CD4-positive, alpha-beta T cell treated with Interleukin-17A for 4 hours (primary cell): ENCODE data around the gene PTCH2.
A peak's percentile ranks its signal among the peaks of the same experiment; 100 is the strongest.
"Not testable (repeated sequence)": the region's sequence is repeated elsewhere in the genome, so short reads cannot be mapped to it uniquely, and the experiment has no call there.

Source experiments
- DNase-seq: peaks from one replicate; pipeline ENCODE4 v3.0.0-alpha.2; 2020; ENCODE audit warnings: mixed read lengths

The PTCH2 gene

DNA sequence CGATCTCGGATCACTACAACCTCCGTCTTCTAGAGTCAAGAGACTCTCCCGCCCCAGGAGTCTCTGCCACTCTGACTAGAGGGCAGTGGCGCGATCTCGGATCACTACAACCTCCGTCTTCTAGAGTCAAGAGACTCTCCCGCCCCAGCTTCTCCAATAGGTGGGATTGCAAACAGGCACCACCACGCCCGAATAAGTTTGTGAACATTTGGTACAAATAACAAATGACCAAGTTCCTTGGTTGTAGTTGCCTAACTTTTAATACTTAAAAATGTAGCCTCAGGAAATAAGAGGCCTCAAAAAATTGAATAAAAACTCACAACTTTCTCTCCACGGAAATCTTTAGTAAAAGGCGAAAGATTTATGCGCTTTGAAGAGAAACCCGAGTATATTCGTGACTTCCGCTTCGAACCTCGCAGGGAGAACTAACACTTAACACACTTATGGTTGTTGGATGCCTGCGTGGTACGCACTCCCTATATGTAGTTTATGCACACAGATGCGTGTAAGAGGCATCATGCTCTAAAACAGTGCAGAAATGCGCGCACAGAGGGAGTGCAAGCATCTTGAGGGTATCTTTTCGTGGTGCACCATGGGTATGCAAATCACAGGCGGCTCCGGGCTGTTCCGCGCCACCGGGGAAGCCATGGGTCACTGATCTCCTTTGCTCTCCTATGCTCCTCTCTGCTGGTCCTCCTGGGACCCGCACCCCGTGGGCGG is 23.3 kb downstream of the PTCH2 start:
- DNase-seq: peak; percentile 82

DNA sequence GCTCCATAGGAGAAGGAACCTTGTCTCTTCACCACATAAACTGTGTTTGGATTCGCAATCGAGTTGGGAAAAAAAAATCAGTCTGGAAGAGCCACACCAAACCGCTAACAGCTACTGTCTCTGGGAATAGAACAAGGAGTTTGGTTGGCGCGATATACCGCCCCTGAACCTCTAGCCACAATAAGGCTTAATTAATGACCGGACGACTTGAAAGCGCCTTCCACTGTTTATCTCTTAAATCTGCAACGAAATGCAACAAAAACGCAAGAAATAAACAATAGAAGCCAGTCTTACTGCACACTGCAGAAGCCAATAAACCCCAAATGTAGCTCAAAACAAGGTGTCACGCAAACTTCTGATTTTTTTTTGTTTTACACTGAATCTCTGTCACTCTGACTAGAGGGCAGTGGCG is 23.9 kb downstream of the PTCH2 start:
- peak; percentile 17 for DNase-seq

DNA sequence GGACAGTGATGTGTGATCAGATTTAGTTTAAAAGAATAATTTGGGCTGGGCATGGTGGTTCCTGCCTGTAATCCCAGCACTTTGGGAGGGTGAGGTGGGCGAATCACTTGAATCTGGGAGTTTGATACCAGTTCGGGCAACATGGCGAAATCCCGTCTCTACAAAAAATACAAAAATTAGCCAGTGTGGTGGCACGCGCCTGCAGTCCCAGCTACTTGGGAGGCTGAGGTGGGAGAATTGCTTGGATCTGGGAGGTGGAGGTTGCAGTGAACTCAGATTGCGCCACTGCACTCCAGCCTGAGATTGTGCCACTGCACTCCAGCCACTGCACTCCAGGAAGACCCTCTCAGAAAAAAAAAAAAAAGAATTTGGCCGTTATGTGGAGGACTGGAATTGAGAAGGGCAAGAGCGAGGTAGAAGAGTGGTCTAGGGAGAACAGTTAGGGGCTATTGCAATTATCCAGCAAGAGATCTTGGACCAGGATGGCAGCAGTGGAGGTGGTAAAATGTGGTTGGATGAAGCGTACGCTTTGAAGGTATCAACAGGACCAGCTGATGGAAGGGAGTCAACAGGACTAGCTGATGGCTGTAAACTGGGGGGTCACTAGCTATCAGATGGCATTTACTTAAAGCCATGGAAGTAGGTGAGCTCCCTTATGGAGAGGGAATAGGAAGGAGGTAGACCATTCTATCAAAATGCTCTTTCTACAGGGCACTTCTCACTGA is 25.1 kb downstream of the PTCH2 start:
- DNase-seq: no peak

DNA sequence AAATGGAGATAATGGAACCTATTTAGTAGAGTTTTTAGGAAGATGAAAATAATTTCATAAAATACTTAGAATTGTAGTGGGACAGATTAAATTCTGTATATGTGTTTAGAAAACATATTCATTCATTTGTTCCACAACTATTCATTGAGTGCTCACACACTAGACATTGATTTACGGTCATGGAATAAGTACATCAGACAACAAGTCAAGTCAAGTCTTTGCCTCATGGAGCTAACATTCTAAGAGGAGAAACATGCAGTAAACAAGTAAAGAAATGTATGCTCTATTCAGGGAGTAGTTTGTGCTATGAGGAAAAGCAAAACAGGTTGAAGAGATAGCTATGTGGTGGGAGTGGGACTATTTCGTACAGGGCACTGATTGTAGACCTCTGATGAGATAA is 25.7 kb downstream of the PTCH2 start:
- no peak for DNase-seq

DNA sequence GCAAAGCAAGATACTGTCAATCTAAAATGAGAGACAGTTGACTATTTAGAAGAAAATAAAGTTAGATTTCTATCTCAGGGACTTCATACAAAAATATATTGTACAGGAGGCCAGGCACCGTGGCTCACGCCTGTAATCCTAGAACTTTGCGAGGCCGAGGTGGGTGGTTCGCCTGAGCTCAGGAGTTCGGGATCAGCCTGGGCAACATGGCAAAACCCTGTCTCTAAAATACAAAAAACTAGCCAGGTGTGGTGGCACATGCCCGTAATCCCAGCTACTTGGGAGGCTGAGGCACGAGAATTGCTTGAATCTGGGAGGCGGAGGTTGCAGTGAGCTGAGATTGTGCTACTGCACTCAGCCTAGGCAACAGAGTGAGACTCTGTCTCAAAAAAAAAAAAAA is 27.1 kb downstream of the PTCH2 start:
- not testable (repeated sequence) for DNase-seq

DNA sequence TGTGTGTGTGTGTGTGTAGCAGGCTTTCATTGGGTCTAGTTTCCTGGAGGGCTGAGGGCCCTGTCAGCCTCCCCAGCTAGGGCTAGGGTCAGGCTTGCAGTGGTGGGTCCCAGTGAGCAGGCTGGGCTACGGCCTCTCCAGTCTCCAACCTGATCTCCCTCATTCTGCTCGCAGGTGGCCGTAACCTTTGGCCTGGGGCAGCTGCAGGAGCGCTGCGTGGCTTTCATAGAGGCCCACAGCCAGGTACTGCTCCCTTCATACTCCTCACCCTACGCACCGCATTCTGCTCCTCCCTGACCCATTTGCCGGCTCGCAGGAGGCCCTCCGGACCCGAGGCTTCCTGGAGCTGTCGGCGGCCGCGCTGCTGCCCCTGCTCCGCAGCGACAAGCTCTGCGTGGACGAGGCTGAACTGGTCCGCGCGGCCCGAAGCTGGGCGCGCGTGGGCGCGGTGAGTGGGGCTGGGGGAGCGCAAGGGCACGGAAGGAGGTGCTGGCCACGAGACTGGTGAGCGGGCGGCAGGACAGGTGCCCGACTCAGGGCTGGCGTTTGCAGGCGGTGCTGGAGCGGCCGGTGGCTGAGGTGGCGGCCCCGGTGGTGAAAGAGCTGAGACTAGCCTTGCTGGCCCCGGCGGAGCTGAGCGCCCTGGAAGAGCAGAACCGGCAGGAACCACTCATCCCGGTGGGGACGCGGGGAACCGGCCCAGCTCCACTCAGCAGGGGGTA is 30.1 kb downstream of the PTCH2 start:
- no peak for DNase-seq

DNA sequence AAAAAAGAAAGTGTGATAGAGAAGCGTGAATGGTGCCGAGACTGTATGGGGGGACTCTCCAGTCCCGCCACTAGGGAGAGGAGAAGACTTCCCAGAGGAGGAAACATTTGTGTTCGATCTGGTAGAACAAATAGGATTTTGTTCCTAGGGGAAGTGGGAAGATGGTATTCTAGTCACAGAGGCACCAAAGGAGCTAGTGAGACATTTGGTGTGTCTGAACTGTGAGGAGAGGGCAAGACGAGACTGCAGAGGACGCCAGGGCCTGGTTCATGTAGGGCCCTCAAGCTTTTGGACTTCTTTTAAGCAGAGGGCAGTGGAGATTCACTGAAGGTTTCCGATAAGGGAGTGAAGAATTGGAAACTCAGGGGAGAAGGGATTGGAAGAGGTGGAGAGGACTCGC is 31.8 kb downstream of the PTCH2 start:
- DNase-seq: no peak

DNA sequence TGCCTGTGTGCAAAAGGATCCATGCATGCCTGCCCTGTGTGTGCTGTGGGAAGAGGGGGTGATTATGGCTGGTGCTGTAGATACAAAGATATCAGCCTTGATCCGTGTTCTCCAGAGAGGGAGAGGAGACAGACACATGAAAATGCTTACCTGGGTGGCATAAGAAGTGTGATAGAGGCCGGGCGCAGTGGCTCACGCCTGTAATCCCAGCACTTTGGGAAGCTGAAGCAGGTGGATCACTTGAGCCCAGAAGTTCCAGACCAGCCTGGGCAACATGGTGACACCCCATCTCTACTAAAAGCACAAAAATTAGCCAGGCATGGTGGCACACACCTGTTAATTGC is 32.3 kb downstream of the PTCH2 start:
- not testable (repeated sequence) for DNase-seq

DNA sequence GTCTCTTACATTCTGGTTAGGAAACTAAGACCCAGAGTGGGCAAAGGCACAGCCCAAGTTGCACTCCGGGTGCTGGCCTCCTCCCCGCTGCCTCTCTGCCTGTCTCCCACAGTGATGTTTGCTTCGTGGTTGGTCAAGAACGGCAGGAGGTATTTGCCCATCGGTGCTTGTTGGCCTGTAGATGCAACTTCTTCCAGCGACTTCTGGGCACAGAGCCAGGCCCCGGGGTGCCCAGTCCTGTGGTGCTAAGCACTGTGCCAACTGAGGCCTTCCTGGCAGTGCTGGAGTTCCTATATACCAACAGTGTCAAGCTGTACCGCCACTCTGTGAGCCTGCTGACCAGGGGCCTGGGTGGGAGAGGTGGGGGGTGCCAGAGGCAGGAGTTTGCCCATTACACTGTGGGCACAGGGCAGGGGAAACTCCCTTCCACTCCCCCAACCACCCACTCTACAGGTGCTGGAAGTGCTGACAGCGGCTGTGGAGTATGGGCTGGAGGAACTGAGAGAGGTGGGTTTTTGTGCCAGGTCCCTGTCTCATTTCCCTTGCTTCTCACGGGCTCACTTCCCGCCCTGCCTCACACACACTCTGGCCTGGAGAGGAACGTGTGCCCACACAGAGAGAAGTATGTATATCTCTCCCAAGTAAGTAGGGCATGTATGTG is 32.8 kb downstream of the PTCH2 start:
- DNase-seq: peak; percentile 49

DNA sequence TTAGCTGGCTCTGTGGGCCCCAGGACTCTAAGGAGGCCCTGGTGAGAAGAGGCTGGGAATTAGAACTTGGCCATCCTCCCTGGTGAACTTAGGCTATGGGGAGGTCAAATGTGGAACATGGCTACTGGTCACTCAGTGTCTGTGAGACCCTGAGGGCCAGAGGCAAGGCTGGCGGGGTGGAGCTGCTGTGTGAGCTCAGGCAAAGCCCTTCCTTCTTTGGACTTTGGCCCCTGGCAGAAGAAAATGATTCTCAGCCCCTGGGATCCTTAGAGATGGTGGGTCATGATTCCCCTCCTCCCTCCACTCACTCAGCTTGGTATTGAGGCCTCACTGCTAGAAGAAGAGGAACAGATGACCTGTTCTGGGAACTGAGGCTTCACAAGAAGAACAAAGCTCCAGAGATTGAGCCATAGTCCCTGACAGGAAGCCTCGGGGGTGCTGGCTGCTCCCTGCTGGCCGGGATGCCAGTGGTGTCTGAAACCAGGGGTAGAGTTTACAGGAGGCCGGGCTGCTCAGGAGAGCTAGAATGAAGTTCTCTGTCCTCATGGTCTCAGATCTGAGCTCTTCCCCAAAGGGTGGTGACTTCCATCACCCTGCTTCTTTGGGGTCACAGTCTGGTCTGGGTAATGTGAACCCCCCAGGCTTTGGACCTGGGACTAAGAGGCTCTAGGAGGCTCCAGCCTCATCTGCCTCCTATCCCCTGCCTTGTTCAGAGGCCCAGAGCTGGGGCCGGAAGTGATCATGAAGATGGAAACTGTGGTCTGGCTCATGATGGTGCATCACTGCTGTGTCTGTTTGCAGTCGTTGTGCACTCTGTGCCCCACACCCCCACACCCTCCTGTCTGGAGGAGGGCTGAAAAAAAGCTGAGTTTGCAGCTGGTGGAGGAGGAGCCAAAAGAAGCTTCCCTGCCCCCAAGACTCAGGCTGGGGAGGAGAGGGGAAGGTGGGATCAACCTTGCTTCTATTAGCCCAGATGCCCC is 33.8 kb downstream of the PTCH2 start:
- peak; percentile 91 for DNase-seq

DNA sequence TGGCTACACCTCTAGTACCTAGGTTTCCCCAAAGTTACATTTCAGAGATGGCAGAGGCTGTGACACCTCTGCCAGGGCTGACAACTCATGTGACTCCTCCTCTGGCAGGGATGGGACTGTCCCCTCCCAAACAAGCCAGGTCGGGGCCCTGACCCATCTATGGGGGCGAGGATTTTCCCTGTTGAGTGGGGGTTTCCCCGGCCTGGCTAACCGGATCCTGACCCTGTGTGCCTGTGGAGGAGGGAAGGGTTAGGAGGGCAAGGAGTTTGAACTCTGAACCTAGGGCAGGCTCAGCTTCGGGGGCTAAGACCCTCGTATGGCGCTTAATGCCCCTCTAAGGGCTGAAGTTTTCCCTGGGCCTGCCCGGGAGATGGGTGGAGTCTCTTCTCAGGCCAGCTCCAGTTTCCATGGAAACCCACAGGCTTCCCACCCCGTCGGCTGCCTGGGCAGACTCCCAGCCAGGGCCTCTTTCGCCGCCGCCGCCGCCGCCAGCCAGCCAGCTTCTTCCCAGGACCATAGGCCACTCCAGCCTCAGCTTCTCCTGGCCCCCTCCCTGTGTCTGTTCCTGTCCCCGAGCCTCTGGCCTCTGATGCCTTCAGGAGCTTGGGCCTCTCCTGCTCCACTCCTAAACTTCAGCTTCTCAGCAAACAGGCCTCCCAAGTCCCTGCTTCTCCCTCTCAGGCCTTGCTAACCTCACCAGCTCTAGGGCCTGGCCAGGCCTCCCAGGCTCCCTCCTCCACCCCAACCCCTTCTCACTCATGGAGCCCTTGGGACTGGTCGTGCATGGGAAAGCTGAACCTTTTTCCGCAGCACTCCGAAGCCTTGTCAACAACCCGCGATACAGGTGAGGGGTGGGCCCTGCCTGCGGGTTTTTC is 34.8 kb downstream of the PTCH2 start, which contains the start of gene BTBD19:
Gene BTBD19 (plus strand): TSS at position 461 of the 875 bp plus-strand sequence. CDS start 298 bp downstream, at position 759.
- DNase-seq: peak; percentile 37

DNA sequence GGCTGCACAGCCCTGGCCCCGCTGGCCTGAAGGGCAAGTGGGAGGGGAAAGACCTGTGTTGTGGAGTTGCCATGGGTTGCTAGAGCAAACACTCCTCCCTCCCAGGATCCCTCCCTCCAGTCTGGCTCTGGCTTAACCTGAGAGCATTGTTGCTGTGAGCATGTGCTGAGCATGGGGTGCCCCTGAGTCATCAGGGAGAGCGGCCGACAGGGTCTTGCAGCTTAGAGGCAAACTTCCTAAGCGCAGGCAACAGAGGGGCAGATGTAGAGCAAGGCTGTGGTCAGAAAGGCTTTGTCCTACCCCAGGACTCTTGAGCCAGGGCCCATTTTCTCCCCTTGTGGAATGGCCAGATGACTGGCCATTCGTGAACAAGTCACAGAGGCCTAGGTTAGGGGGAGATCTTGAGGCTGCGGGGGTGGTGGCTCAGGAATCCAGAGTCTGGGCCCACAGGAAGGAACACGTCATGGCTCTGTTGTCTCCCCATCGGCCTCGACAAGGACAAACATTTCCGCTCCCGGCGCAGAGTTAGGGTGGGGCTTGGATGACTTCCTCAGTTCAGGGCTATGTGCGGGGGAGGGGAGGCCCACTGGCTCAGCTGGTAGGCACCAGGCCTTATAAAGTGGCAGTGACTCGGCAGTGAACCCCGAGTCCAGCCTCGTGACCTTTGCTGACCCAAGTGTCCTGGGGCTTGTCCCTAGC is 35.5 kb downstream of the PTCH2 start:
- peak; percentile 97 for DNase-seq

DNA sequence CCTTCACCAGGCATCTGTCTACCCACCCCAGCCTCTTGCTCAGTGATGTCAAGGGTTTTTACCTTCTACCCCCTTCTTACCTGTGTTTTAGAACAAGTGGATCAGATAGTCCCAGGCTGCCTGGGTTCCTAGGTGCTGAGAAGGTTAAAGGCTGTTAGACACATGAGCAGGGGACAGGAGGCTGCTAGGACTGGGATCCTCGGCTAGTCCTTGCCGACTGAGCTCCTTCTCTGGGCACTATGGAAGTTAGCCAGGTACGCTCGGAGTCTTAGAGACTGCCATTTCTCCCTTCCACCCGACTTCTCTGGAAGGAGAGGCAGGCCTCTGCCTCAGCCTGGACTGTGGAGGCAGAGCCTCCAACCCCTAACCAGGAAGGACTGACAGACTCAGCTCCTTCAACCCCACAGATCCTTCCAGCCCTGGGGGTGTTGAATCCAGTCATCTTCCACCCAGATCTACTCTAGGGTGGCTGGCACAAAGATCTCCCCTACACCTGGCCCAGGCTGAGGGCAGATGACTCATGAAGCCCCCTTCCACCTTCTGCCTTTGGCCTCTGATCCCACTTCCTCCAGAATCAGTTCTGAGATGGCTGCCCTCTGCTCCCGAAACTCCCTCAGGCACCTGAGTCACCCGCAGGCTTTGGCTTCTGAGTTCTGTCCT is 36.2 kb downstream of the PTCH2 start, which contains the start of gene DYNLT4:
Gene DYNLT4 (minus strand): TSS at position 648 of the 660 bp plus-strand sequence. CDS start 683 bp downstream, outside the sequence.
- DNase-seq: peak; percentile 37

DNA sequence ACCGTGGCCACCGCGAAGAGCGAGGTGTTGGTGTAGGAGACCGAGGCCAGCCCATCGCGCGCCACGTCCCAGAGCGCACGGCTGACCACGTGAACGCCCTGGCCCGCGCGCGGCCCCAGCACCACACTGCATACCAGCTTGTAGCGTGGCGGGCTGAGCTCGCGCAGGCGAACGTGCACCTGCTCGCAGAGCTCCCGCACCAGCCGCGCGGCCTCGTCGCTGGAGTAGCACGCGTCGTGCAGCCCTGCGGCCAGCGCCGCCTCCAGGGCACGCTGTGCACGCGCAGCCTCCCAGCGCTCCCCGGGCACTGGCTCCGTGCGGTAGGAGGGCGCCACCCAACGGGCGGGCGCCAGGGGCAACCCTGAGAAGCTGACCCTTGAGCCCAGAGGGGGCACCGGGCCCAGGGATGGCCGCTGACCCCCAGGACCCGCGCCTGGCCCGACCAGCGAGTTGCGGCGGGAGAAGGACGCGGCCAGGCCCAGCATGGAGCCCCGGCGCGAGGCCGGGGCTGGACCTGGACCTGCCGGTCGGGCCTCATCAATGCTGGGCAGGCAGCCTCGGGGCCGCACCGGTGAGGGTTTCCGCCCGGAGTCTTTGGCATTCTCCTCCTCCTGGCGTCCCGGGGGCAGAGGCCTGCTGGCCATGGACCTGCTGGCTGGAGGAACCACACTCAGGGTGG is 36.9 kb downstream of the PTCH2 start:
- DNase-seq: peak; percentile 18

DNA sequence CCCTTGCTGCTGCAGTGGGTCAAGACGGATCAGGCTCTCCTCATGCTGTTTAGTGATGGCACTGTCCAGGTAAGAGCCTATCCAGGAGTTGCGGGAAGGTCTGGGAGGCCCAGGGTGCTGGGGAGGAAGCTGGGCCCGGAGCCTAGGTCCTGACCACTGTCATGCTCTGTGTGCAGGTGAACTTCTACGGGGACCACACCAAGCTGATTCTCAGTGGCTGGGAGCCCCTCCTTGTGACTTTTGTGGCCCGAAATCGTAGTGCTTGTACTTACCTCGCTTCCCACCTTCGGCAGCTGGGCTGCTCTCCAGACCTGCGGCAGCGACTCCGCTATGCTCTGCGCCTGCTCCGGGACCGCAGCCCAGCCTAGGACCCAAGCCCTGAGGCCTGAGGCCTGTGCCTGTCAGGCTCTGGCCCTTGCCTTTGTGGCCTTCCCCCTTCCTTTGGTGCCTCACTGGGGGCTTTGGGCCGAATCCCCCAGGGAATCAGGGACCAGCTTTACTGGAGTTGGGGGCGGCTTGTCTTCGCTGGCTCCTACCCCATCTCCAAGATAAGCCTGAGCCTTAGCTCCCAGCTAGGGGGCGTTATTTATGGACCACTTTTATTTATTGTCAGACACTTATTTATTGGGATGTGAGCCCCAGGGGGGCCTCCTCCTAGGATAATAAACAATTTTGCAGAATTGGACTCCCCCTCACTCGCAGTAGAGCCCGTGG is 37.6 kb downstream of the PTCH2 start:
- DNase-seq: no peak

DNA sequence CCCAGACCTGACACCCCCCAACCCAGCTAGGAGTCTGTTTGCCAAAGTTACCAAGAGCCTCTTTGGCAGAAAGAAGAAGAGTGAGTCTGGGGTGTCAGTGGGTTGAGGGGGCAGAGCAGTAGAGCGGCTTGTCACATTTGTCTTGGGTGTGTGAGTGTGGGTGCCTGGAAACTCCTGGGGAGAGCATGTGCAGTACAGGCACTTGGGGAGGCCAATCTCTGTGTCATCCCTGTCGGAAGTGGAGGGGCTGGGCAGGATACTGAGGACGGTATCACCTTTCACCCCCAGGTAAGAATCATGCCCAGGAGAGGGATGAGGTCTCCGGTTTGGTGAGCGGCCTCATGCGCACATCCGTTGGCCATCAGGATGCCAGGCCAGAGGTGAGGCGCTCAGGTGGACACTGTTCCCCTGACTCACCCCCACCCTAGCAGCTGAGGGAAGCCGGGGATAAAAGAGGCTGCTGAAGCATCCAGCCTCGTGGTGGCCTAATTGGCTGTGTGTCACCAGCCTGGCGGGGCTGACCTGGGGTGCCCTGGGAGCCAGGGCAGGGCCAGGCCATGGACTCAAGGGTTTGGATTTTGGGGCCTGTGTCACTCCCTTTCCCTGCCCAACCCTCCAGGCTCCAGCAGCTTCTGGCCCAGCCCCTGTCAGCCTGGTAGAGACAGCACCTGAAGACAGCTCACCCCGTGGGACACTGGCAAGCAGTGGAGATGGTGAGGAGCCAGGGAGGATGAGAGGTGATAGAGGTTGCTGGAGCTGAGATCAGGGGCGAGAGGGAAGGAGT is 39.5 kb downstream of the PTCH2 start:
- no peak for DNase-seq

DNA sequence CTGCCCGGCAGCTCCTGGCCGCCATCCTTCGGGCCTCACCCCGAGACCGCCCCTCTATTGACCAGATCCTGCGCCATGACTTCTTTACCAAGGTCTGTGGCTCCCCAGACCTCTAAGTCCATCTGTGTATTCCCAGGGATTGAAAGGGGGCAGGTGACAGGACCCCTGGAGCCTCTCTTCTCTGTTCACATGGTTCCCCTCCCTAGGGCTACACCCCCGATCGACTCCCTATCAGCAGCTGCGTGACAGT is 40.1 kb downstream of the PTCH2 start:
- DNase-seq: no peak
